ENCODE data around the gene IDH2. TPM values are rescaled to one million over a fixed set of nuclear protein-coding genes. Genes with fewer than 3 reads are reported as not detected.
"Not testable (repeated sequence)": the region's sequence is repeated elsewhere in the genome, so short reads cannot be mapped to it uniquely, and the experiment has no call there.

Gene IDH2
- total RNA-seq: 18.5 TPM

GRCh38 chr15:90101969-90102890 lies at the start of gene IDH2:
Gene IDH2 (minus strand): TSS chr15:90102468. CDS start chr15:90102390, 78 bp downstream.
- intact Hi-C loops (cut with DNase I): no loop called here
- peak; percentile 87 for DNase-seq (ENCODE audit: low spot score)
- ATAC-seq: peak; percentile 90

GRCh38 chr15:90150551-90150950 lies 48.3 kb upstream of the IDH2 start:
- ATAC-seq; intact Hi-C loops (cut with DNase I): not testable (repeated sequence)

GRCh38 chr15:90149609-90150340 lies 47.5 kb upstream of the IDH2 start:
- DNase-seq (ENCODE audit: low spot score) (no peak), ATAC-seq (no peak)
- intact Hi-C loops (cut with DNase I): no loop called here

More at GRCh38 chr15:90150551-90150950, 48.3 kb upstream of the IDH2 start:
- DNase-seq (ENCODE audit: low spot score): not testable (repeated sequence)

- intact Hi-C loops (cut with DNase I); ATAC-seq; DNase-seq (ENCODE audit: low spot score): not testable (repeated sequence)
These were observed 44.0 kb upstream of the IDH2 start for GRCh38 chr15:90146198-90146761.

GRCh38 chr15:90145761-90146160 lies 43.5 kb upstream of the IDH2 start:
- intact Hi-C loops (cut with DNase I): no loop called here
- no peak for ATAC-seq
- no peak for DNase-seq (ENCODE audit: low spot score)

GRCh38 chr15:90145259-90145658 lies 43.0 kb upstream of the IDH2 start:
- ATAC-seq: no peak
- intact Hi-C loops (cut with DNase I): no loop called here
- DNase-seq (ENCODE audit: low spot score): no peak

GRCh38 chr15:90143166-90143655 lies 40.9 kb upstream of the IDH2 start:
- DNase-seq (ENCODE audit: low spot score) (peak; percentile 64), ATAC-seq (peak; percentile 61)
- intact Hi-C loops (cut with DNase I): no loop called here

GRCh38 chr15:90142216-90143165 lies 40.2 kb upstream of the IDH2 start:
- ATAC-seq (no peak), DNase-seq (ENCODE audit: low spot score) (no peak)
- intact Hi-C loops (cut with DNase I): no loop called here

- no peak for ATAC-seq
- intact Hi-C loops (cut with DNase I): no loop called here
- no peak for DNase-seq (ENCODE audit: low spot score)
These were observed 39.4 kb upstream of the IDH2 start for GRCh38 chr15:90141646-90142045.

- ATAC-seq; DNase-seq (ENCODE audit: low spot score); intact Hi-C loops (cut with DNase I): not testable (repeated sequence)
These were observed 37.3 kb upstream of the IDH2 start for GRCh38 chr15:90139549-90139948.

- no peak for DNase-seq (ENCODE audit: low spot score)
- intact Hi-C loops (cut with DNase I): no loop called here
- no peak for ATAC-seq
These were observed 36.0 kb upstream of the IDH2 start for GRCh38 chr15:90138071-90138833.

GRCh38 chr15:90132437-90132836 lies 30.2 kb upstream of the IDH2 start:
- no peak for ATAC-seq
- intact Hi-C loops (cut with DNase I): no loop called here
- no peak for DNase-seq (ENCODE audit: low spot score)

GRCh38 chr15:90131848-90132247 lies 29.6 kb upstream of the IDH2 start:
- ATAC-seq (no peak), DNase-seq (ENCODE audit: low spot score) (no peak)
- intact Hi-C loops (cut with DNase I): no loop called here

- DNase-seq (ENCODE audit: low spot score) (no peak), ATAC-seq (no peak)
- intact Hi-C loops (cut with DNase I): no loop called here
These were observed 28.0 kb upstream of the IDH2 start for GRCh38 chr15:90130291-90130690.

GRCh38 chr15:90126596-90127435 lies 24.5 kb upstream of the IDH2 start:
- DNase-seq (ENCODE audit: low spot score) (no peak), ATAC-seq (no peak)
- intact Hi-C loops (cut with DNase I): no loop called here

GRCh38 chr15:90126022-90126421 lies 23.8 kb upstream of the IDH2 start:
- DNase-seq (ENCODE audit: low spot score) (no peak), ATAC-seq (no peak)
- intact Hi-C loops (cut with DNase I): no loop called here

GRCh38 chr15:90124507-90124906 lies 22.2 kb upstream of the IDH2 start:
- DNase-seq (ENCODE audit: low spot score): no peak
- intact Hi-C loops (cut with DNase I): no loop called here
- ATAC-seq: no peak
